ENCODE results near the gene NTN4. TPM values are rescaled to one million over a fixed set of nuclear protein-coding genes. Genes with fewer than 3 reads are reported as not detected.

Gene NTN4
- total RNA-seq = 1 to 10 TPM; 4.0 to 10.0 (median 5.7) TPM

- peaks cover 0 to 27% (median 8%) of the 10 kb centered on the region in 3 donors for H3K27me3 ChIP-seq
- peak within 1 kb of the TSS; percentile 65 to 75 (median 67) for H3K4me3 ChIP-seq
- no peaks in the 10 kb centered on the region for H3K36me3 ChIP-seq
- intact Hi-C loops (cut with DNase I; ENCODE audit: low total_unique reads) = no loop called here
- no peaks in the 10 kb centered on the region for H3K9me3 ChIP-seq
- ATAC-seq = peak; percentile 33 to 42
- peaks cover 4 to 14% of the 10 kb centered on the region in 2 donors for H3K4me1 ChIP-seq
- H3K27ac ChIP-seq = peak within 1 kb of the TSS; percentile 71 to 76 (median 74)
- TF ChIP-seq CTCF (IDR thresholded peaks at IDR 0.05 in 4 of 5, conservative IDR thresholded peaks at IDR 0.05 in 1 of 5) (no peak), POLR2A (IDR thresholded peaks at IDR 0.05) (peak in 1 of 2 donors; percentile 20)
- in situ Hi-C loops (cut with MboI; ENCODE audit: low sequenced_read_pairs in 4 of 4) = no loop called here
- DNase-seq = no peak
Measured at GRCh38 chr12:95790033-95790916, at the start of gene NTN4. TSS of gene NTN4 (minus strand) at chr12:95790764. CDS start at chr12:95790309, 455 bp downstream.

- H3K27me3 ChIP-seq = peaks cover 0 to 4% (median 0%) of the 10 kb centered on the region in 3 donors
- no peak for TF ChIP-seq CTCF (IDR thresholded peaks at IDR 0.05 in 4 of 5, conservative IDR thresholded peaks at IDR 0.05 in 1 of 5)
- no peak for TF ChIP-seq POLR2A (IDR thresholded peaks at IDR 0.05)
- ATAC-seq (no peak), DNase-seq (no peak)
- peaks cover 0 to 4% of the 10 kb centered on the region in 2 donors for H3K4me1 ChIP-seq
- no peak overlapping the region for H3K27ac ChIP-seq
- no peaks in the 10 kb centered on the region for H3K36me3 ChIP-seq
- in situ Hi-C loops (cut with MboI; ENCODE audit: low sequenced_read_pairs in 4 of 4) = no loop called here
- H3K9me3 ChIP-seq = no peaks in the 10 kb centered on the region
- no peak overlapping the region for H3K4me3 ChIP-seq
- intact Hi-C loops (cut with DNase I; ENCODE audit: low total_unique reads) = no loop called here
Measured at GRCh38 chr12:95838125-95838524, 47.6 kb upstream of the NTN4 start.

- ATAC-seq = no peak
- no peak overlapping the region for H3K4me3 ChIP-seq
- in situ Hi-C loops (cut with MboI; ENCODE audit: low sequenced_read_pairs in 4 of 4) (no loop called here), intact Hi-C loops (cut with DNase I; ENCODE audit: low total_unique reads) (no loop called here)
- peaks cover 0 to 4% (median 0%) of the 10 kb centered on the region in 3 donors for H3K27me3 ChIP-seq
- TF ChIP-seq POLR2A (IDR thresholded peaks at IDR 0.05) = no peak
- no peak for TF ChIP-seq CTCF (IDR thresholded peaks at IDR 0.05 in 4 of 5, conservative IDR thresholded peaks at IDR 0.05 in 1 of 5)
- no peaks in the 10 kb centered on the region for H3K36me3 ChIP-seq
- no peak overlapping the region for H3K27ac ChIP-seq
- peaks cover 0 to 4% of the 10 kb centered on the region in 2 donors for H3K4me1 ChIP-seq
- H3K9me3 ChIP-seq = no peaks in the 10 kb centered on the region
- DNase-seq = no peak
Measured at GRCh38 chr12:95837240-95838038, 46.9 kb upstream of the NTN4 start.

- no peak for TF ChIP-seq POLR2A (IDR thresholded peaks at IDR 0.05)
- no peak for TF ChIP-seq CTCF (IDR thresholded peaks at IDR 0.05 in 4 of 5, conservative IDR thresholded peaks at IDR 0.05 in 1 of 5)
- Histone ChIP-seq H3K4me3 (no peak overlapping the region), H3K27ac (no peak overlapping the region), H3K9me3 (no peaks in the 10 kb centered on the region), H3K4me1 (peaks cover 0 to 4% of the 10 kb centered on the region in 2 donors), H3K36me3 (no peaks in the 10 kb centered on the region), H3K27me3 (peaks cover 0 to 4% (median 0%) of the 10 kb centered on the region in 3 donors)
- no peak for ATAC-seq
- intact Hi-C loops (cut with DNase I; ENCODE audit: low total_unique reads) (no loop called here), in situ Hi-C loops (cut with MboI; ENCODE audit: low sequenced_read_pairs in 4 of 4) (no loop called here)
- no peak for DNase-seq
Measured at GRCh38 chr12:95836630-95837239, 46.2 kb upstream of the NTN4 start.
